HEK293 (cell line): ENCODE measurements around the gene DHRS11.

Experiments
- CTCF ChIA-PET: fragments of 350-600 bp; formaldehyde crosslinking; extraction: SDS; loops from one replicate; lab custom pipeline; 2021; ENCODE audit warnings: antibody characterized with exemption; lab: Yijun Ruan, JAX
- POLR2A ChIA-PET: fragments of 300-600 bp; formaldehyde crosslinking; extraction: SDS; loops from one replicate; lab custom pipeline; 2020; ENCODE audit warnings: antibody characterized with exemption, inconsistent platforms; lab: Yijun Ruan, JAX
- H3K27ac ChIP-seq: fragments of 200-500 bp; sonication (Bioruptor generic); 2 replicates; pipeline ENCODE4 v1.5.1; 2014; ENCODE audit warnings: low read depth, low read length, control low read depth, inconsistent platforms; ENCODE audit errors: extremely low read depth
- H3K36me3 ChIP-seq, 2 experiments: fragments of 200-500 bp in 1 of 2; sonication (Bioruptor generic) in 1 of 2; 1 replicate in 1 of 2; 2 replicates in 1 of 2; pipeline ENCODE4 v1.5.1; 2014 to 2017; ENCODE audit warnings: inconsistent platforms in 2 of 2, low read length in 2 of 2; ENCODE audit not compliant: control insufficient read depth in 2 of 2, insufficient read depth in 1 of 2
- H3K4me1 ChIP-seq: fragments of 200-500 bp; sonication (Bioruptor generic); 2 replicates; pipeline ENCODE4 v1.5.1; 2014; ENCODE audit warnings: mild to moderate bottlenecking, low read length, inconsistent platforms; ENCODE audit not compliant: control insufficient read depth, insufficient read depth
- H3K4me3 ChIP-seq: 2 replicates; pipeline ENCODE4 v1.5.1; 2011; ENCODE audit warnings: low read depth, mild to moderate bottlenecking, control low read depth, low read length, moderate library complexity
- H3K9me3 ChIP-seq: fragments of 200-500 bp; sonication (Bioruptor generic); 2 replicates; pipeline ENCODE4 v1.5.1; 2014; ENCODE audit warnings: low read depth, low read length, inconsistent platforms; ENCODE audit not compliant: control insufficient read depth, insufficient read depth
- EGR2 ChIP-seq: fragments of 450-650 bp; formaldehyde crosslinking; IDR thresholded peaks from 2 replicates; pipeline ENCODE4 v1.5.1; 2016; ENCODE audit warnings: low read depth, missing biosample characterization, missing genetic modification characterization
- GFI1B ChIP-seq: fragments of 450-650 bp; formaldehyde crosslinking; IDR thresholded peaks from 2 replicates; pipeline ENCODE4 v1.5.1; 2016; ENCODE audit warnings: missing biosample characterization, missing genetic modification characterization
- KLF1 ChIP-seq: fragments of 450-650 bp; formaldehyde crosslinking; IDR thresholded peaks from 2 replicates; pipeline ENCODE4 v1.5.1; 2016; ENCODE audit warnings: missing biosample characterization, missing genetic modification characterization
- KLF17 ChIP-seq: fragments of 450-650 bp; formaldehyde crosslinking; IDR thresholded peaks from 2 replicates; pipeline ENCODE4 v1.5.1; 2016; ENCODE audit warnings: missing biosample characterization, missing genetic modification characterization
- PBX3 ChIP-seq: sonication (generic); formaldehyde crosslinking; IDR thresholded peaks from 2 replicates; pipeline ENCODE4 v1.8.1; 2022; ENCODE audit warnings: mild to moderate bottlenecking, moderate library complexity, missing genetic modification reagents
- PRDM2 ChIP-seq: fragments of 450-650 bp; formaldehyde crosslinking; IDR thresholded peaks from 2 replicates; pipeline ENCODE4 v1.5.1; 2016; ENCODE audit warnings: missing biosample characterization, missing genetic modification characterization, borderline replicate concordance
- ZFHX2 ChIP-seq: fragments of 450-650 bp; formaldehyde crosslinking; conservative IDR thresholded peaks from 2 replicates; pipeline ENCODE4 v1.5.1; 2016; ENCODE audit warnings: missing biosample characterization, missing genetic modification characterization
- ZNF24 ChIP-seq: fragments of 450-650 bp; formaldehyde crosslinking; IDR thresholded peaks from 2 replicates; pipeline ENCODE4 v1.5.1; 2016; ENCODE audit warnings: missing biosample characterization, missing genetic modification characterization
- ZNF280C ChIP-seq: fragments of 450-650 bp; formaldehyde crosslinking; IDR thresholded peaks from 2 replicates; pipeline ENCODE4 v1.5.1; 2016; ENCODE audit warnings: missing biosample characterization, missing genetic modification characterization
- ZNF394 ChIP-seq: fragments of 450-650 bp; formaldehyde crosslinking; IDR thresholded peaks from 2 replicates; pipeline ENCODE4 v1.5.1; 2016; ENCODE audit warnings: missing biosample characterization, missing genetic modification characterization, mild to moderate bottlenecking, moderate library complexity, borderline replicate concordance
- ZNF426 ChIP-seq: fragments of 450-650 bp; formaldehyde crosslinking; IDR thresholded peaks from 2 replicates; pipeline ENCODE4 v1.5.1; 2017; ENCODE audit warnings: missing biosample characterization, missing genetic modification characterization, mild to moderate bottlenecking, inconsistent platforms, moderate library complexity
- ZNF658 ChIP-seq: fragments of 450-650 bp; formaldehyde crosslinking; IDR thresholded peaks from 2 replicates; pipeline ENCODE4; 2016; ENCODE audit warnings: missing biosample characterization, missing genetic modification characterization

Gene DHRS11

GRCh38 chr17:36594626-36595401 is 3.1 kb downstream of the DHRS11 start (continued):
- no peak for TF ChIP-seq PRDM2 (tag by site-specific recombination)
- TF ChIP-seq ZNF24 (tag by site-specific recombination) = no peak
- TF ChIP-seq, all 188 proteins: peak for 0

GRCh38 chr17:36597226-36597625 is 5.5 kb downstream of the DHRS11 start:
- peaks cover 0 to 64% of the 10 kb centered on the region in 2 experiments; a peak in 2 of 3 replicates for H3K36me3 ChIP-seq
- H3K4me1 ChIP-seq = peaks cover 12% of the 10 kb centered on the region; the same call in 1 of the 2 replicates
- H3K27ac ChIP-seq = no peak overlapping the region
- no peak overlapping the region for H3K4me3 ChIP-seq
- ChIA-PET CTCF (interaction anchor here (1.0 kb wide), 1 partner anchor 63 kb away, joined by 3 read pairs; no protein-coding TSS in a partner anchor), POLR2A (interaction anchor here (0.5 kb wide), 1 partner anchor 9 kb away, joined by 6 read pairs; no protein-coding TSS in a partner anchor)
- no peaks in the 10 kb centered on the region for H3K9me3 ChIP-seq
- peak; percentile 13; the same call in 1 of the 2 replicates for TF ChIP-seq ZNF394
- peak; percentile 90; the same call in 1 of the 2 replicates for TF ChIP-seq KLF17 (tag by site-specific recombination)
- no peak for TF ChIP-seq ZNF426 (tag by site-specific recombination)
- TF ChIP-seq PBX3 = no peak
- peak; percentile 96 for TF ChIP-seq KLF1 (tag by site-specific recombination)
- TF ChIP-seq ZNF280C (tag by site-specific recombination) = no peak
- peak; percentile 50 for TF ChIP-seq ZFHX2
- no peak for TF ChIP-seq ZNF658 (tag by site-specific recombination)
- TF ChIP-seq EGR2 (tag by site-specific recombination) = peak; percentile 56; the same call in 1 of the 2 replicates
- no peak for TF ChIP-seq GFI1B (tag by site-specific recombination)
